HepG2 (cell line): ENCODE data around the gene NPFFR1. TPM values are rescaled to one million over a fixed set of nuclear protein-coding genes. Genes with fewer than 3 reads are reported as not detected.

ENCODE experiments used
- ATAC-seq: fragments of 200-7000 bp; cut with Tn5 transposase; 3 replicates; pipeline ENCODE4 v1.9.1; 2020; ENCODE audit warnings: mild to moderate bottlenecking, moderate library complexity
- BruUV-seq: library from RNA; stranded (reverse); fragments of 400-500 nt; replicated peaks from 2 replicates; lab custom pipeline; 2021; lab: Mats Ljungman, UMichigan
- CTCF ChIA-PET: fragments of 300-600 bp; formaldehyde crosslinking; extraction: SDS; loops from one replicate; lab custom pipeline; 2021; ENCODE audit warnings: low total read pairs, inconsistent platforms, low intra/inter-chr PET ratio; lab: Yijun Ruan, JAX
- POLR2A ChIA-PET: fragments of 350-600 bp; sonication (Branson Sonifier 250); formaldehyde crosslinking; loops from one replicate; lab custom pipeline; 2020; ENCODE audit warnings: antibody characterized with exemption, inconsistent platforms; lab: Yijun Ruan, JAX
- DNase-seq: peaks from one replicate; pipeline ENCODE4 v3.0.0-alpha.2; 2015; ENCODE audit warnings: low spot score
- FAIRE-seq: peaks from 3 replicates; lab custom pipeline; 2011; peaks lifted over from hg19 to GRCh38; lab: Jason Lieb, UNC
- H2AFZ ChIP-seq: one replicate; pipeline ENCODE4 v1.6.1; 2011; ENCODE audit warnings: low read length, inconsistent platforms
- H3K27ac ChIP-seq: fragments of 300-600 bp; 3 replicates; pipeline ENCODE4 v1.8.0; 2011; ENCODE audit warnings: mixed run types, mild to moderate bottlenecking, mixed read lengths, low read length, inconsistent platforms; ENCODE audit not compliant: insufficient read depth; ENCODE audit errors: extremely low read length
- H3K27me3 ChIP-seq, 2 experiments: fragments of 200-600 bp in 1 of 2; 2 replicates in 1 of 2; 3 replicates in 1 of 2; pipeline versions ENCODE4 v1.6.0 to v1.8.0; 2011; ENCODE audit warnings: low read length in 2 of 2, mild to moderate bottlenecking in 2 of 2, moderate library complexity in 2 of 2, inconsistent platforms in 1 of 2; ENCODE audit not compliant: insufficient read depth in 2 of 2, control insufficient read depth in 1 of 2
- H3K36me3 ChIP-seq, 2 experiments: fragments of 200-600 bp in 1 of 2; replicated peaks in 1 of 2; 2 replicates in 1 of 2; 3 replicates in 1 of 2; pipeline versions ENCODE4 v1.5.1 to v1.8.0; 2011; ENCODE audit warnings: low read length in 2 of 2, inconsistent platforms in 1 of 2; ENCODE audit not compliant: insufficient read depth in 2 of 2, control insufficient read depth in 1 of 2
- H3K4me1 ChIP-seq: 2 replicates; pipeline ENCODE4 v1.5.1; 2012; ENCODE audit warnings: low read length, inconsistent platforms; ENCODE audit not compliant: insufficient read depth
- H3K4me2 ChIP-seq: 2 replicates; pipeline ENCODE4 v1.6.0; 2011; ENCODE audit warnings: low read depth, low read length, inconsistent platforms
- H3K4me3 ChIP-seq, 3 experiments: fragments of 200-600 bp in 1 of 3; sonication (generic), shearing (Covaris generic) in 1 of 3; replicated peaks in 1 of 3; 2 replicates each; pipeline ENCODE4 v1.5.1; 2011 to 2016; ENCODE audit warnings: low read length in 3 of 3, inconsistent platforms in 2 of 3, low read depth in 2 of 3, mild to moderate bottlenecking in 2 of 3, control low read depth in 1 of 3, mixed read lengths in 1 of 3; ENCODE audit not compliant: insufficient read depth in 1 of 3
- H3K79me2 ChIP-seq: one replicate; pipeline ENCODE4 v1.6.1; 2011; ENCODE audit warnings: low read length, inconsistent platforms; ENCODE audit not compliant: insufficient read depth
- H3K9ac ChIP-seq: 2 replicates; pipeline ENCODE4 v1.6.0; 2011; ENCODE audit warnings: mild to moderate bottlenecking, low read depth, low read length, inconsistent platforms; ENCODE audit not compliant: insufficient read depth
- H3K9me3 ChIP-seq: 2 replicates; pipeline ENCODE4 v1.5.1; 2012; ENCODE audit warnings: mild to moderate bottlenecking, low read length
- H4K20me1 ChIP-seq: 2 replicates; pipeline ENCODE4 v1.6.0; 2011; ENCODE audit warnings: inconsistent platforms, mild to moderate bottlenecking, low read length, moderate library complexity; ENCODE audit not compliant: insufficient read depth
- AHDC1 ChIP-seq: sonication (generic); formaldehyde crosslinking; IDR thresholded peaks from 2 replicates; pipeline ENCODE4 v1.5.1; 2020; ENCODE audit warnings: mild to moderate bottlenecking, missing genetic modification reagents, borderline replicate concordance
- SRF ChIP-seq: IDR thresholded peaks from 2 replicates; pipeline ENCODE4 v1.6.1; 2011; ENCODE audit warnings: mild to moderate bottlenecking, low read depth, low read length, moderate library complexity
- ZNF354B ChIP-seq: sonication (generic); formaldehyde crosslinking; IDR thresholded peaks from 2 replicates; pipeline ENCODE4 v1.8.0; 2022; ENCODE audit warnings: mild to moderate bottlenecking, missing genetic modification reagents
- WGBS: methylation state at CpG from one replicate; pipeline ENCODE4 v1.1.6; 2017; ENCODE audit warnings: low lambda C conversion rate; 5-methylcytosine and 5-hydroxymethylcytosine counted together
- in situ Hi-C: cut with HindIII; loops from 2 replicates; pipeline ENCODE4 v1.10.0; 2017; ENCODE audit warnings: low pct_unique_long_range_greater_than_20kb; ENCODE audit not compliant: extremely low pct_ligation_motif_present
- intact Hi-C: fragments of 100-400 bp; cut with micrococcal nuclease; formaldehyde crosslinking; loops from one replicate; pipeline ENCODE4 v1.10.0; 2022; ENCODE audit not compliant: unreplicated experiment
- polyA plus RNA-seq, 8 experiments: library from polyadenylated mRNA; depleted of rRNA in 3 of 8; stranded (reverse) in 7 of 8; unstranded in 1 of 8; fragments of >200 nt; fragmentation: Illumina TruSeq in 4 of 8; extraction: Trizol in 4 of 8; gene quantifications; 2 replicates each; pipeline versions ENCODE4 v1.2.1 to v1.2.3, GENCODE V29; 2011 to 2016; ENCODE audit warnings: low read depth in 4 of 8, missing spikeins in 1 of 8, mixed read lengths in 1 of 8; ENCODE audit not compliant: insufficient read depth in 1 of 8
- total RNA-seq, 5 experiments: library from RNA; depleted of rRNA; stranded (reverse); fragments of >200 nt; fragmentation: Illumina TruSeq; extraction: Trizol; gene quantifications; 2 replicates each; pipeline ENCODE4 v1.2.3, GENCODE V29; 2016; ENCODE audit warnings: low read depth in 1 of 5

Gene NPFFR1
- total and polyA plus RNA-seq, 2 of the 13 experiments (the other 11 are each of a cell fraction or from before 2014, with no cell fraction given): under 0.01 TPM; not detected in 1

- no peak overlapping the region for H3K9ac ChIP-seq
- peaks cover 2 to 36% of the 10 kb centered on the region in 2 experiments for H3K36me3 ChIP-seq
- no peak overlapping the region for H3K4me3 ChIP-seq
- FAIRE-seq: no peak
- ChIA-PET POLR2A (interaction anchor here (1.3 to 1.7 kb wide), 3 partner anchors 57 to 137 kb away, joined by 3 to 5 read pairs (median 4); partner anchors contain the start of gene SAR1A), CTCF (no interaction called here)
- in situ Hi-C loops (no loop called here), intact Hi-C loops (no loop called here)
- H2AFZ ChIP-seq: no peak overlapping the region
- peaks cover 12% of the 10 kb centered on the region; the same call in 1 of the 2 replicates for H4K20me1 ChIP-seq
- H3K79me2 ChIP-seq: peaks cover 82% of the 10 kb centered on the region
- no peak overlapping the region for H3K4me2 ChIP-seq
- BruUV-seq: no TSS peak
- 52% methylated on average over 3 of the region's 3 CpGs for WGBS
- H3K9me3 ChIP-seq: no peaks in the 10 kb centered on the region
- TF ChIP-seq ZNF354B (CRISPR knock-in tag): no peak
- peak; percentile 68 for TF ChIP-seq SRF
- 0 out of 2 replicates have a peak, but pooled peaks have one; percentile 20 for TF ChIP-seq AHDC1 (CRISPR knock-in tag)
- TF ChIP-seq, all 625 proteins: peak for 2
- H3K4me1 ChIP-seq: peaks cover 67% of the 10 kb centered on the region
- DNase-seq (peak; percentile 20), ATAC-seq (no peak; the same call in 1 of the 3 replicates)
- H3K27ac ChIP-seq: no peak overlapping the region
- H3K27me3 ChIP-seq: no peaks in the 10 kb centered on the region; a peak in 1 of 5 replicates
Measured at GRCh38 chr10:70227548-70228320, 56.1 kb downstream of the NPFFR1 start.
